CMK (cell line): ENCODE measurements around the gene ADCY4.
"Not testable (repeated sequence)": the region's sequence is repeated elsewhere in the genome, so short reads cannot be mapped to it uniquely, and the experiment has no call there.

Experiments used
- DNase-seq: peaks from one replicate; pipeline ENCODE4 v3.0.0-alpha.2; 2010; ENCODE audit warnings: low read depth

ADCY4 gene

GRCh38 chr14:24366721-24367513 lies 32.0 kb upstream of the ADCY4 start:
- DNase-seq: no peak

GRCh38 chr14:24366413-24366720 lies 31.5 kb upstream of the ADCY4 start:
- DNase-seq: no peak

- DNase-seq: no peak
These were observed 30.9 kb upstream of the ADCY4 start for GRCh38 chr14:24365600-24366412.

GRCh38 chr14:24364841-24365240 lies 30.0 kb upstream of the ADCY4 start:
- no peak for DNase-seq

- DNase-seq: no peak
These were observed 28.5 kb upstream of the ADCY4 start for GRCh38 chr14:24363401-24363800.

- no peak for DNase-seq
These were observed 27.5 kb upstream of the ADCY4 start for GRCh38 chr14:24362241-24362960.

- DNase-seq: no peak
These were observed 26.5 kb upstream of the ADCY4 start for GRCh38 chr14:24361326-24361725.

- DNase-seq: no peak
These were observed 25.4 kb upstream of the ADCY4 start for GRCh38 chr14:24360281-24360680.

GRCh38 chr14:24356208-24356607 lies 21.3 kb upstream of the ADCY4 start:
- no peak for DNase-seq

- DNase-seq: no peak
These were observed 20.1 kb upstream of the ADCY4 start for GRCh38 chr14:24355009-24355408.

- not testable (repeated sequence) for DNase-seq
These were observed 19.6 kb upstream of the ADCY4 start for GRCh38 chr14:24354482-24354825.

GRCh38 chr14:24353559-24354481 lies 18.9 kb upstream of the ADCY4 start:
- DNase-seq: no peak

GRCh38 chr14:24351517-24351916 lies 16.6 kb upstream of the ADCY4 start:
- DNase-seq: no peak

GRCh38 chr14:24349742-24350141 lies 14.9 kb upstream of the ADCY4 start:
- no peak for DNase-seq

GRCh38 chr14:24348186-24348585 lies 13.3 kb upstream of the ADCY4 start:
- DNase-seq: no peak

GRCh38 chr14:24347134-24347533 lies 12.3 kb upstream of the ADCY4 start:
- DNase-seq: no peak

- DNase-seq: no peak
These were observed 9.2 kb upstream of the ADCY4 start for GRCh38 chr14:24343795-24344660.

- no peak for DNase-seq
These were observed 8.0 kb upstream of the ADCY4 start for GRCh38 chr14:24342889-24343288.

- no peak for DNase-seq
These were observed 5.7 kb upstream of the ADCY4 start for GRCh38 chr14:24340606-24341005.

GRCh38 chr14:24339284-24340151 lies 4.6 kb upstream of the ADCY4 start, which contains the start of gene RIPK3:
Gene RIPK3, minus strand, starts transcription at chr14:24339991. Its CDS starts 165 bp downstream, at chr14:24339826.
- DNase-seq: no peak
